GM19467 (cell line): Measurements from ENCODE around the gene PEX5L.

Source experiments
- ATAC-seq: cut with Tn5 transposase; IDR thresholded peaks from one replicate; pipeline ENCODE4 v1.9.1; 2021; ENCODE audit warnings: mild to moderate bottlenecking, moderate library complexity; ENCODE audit not compliant: unreplicated experiment

Gene PEX5L

DNA sequence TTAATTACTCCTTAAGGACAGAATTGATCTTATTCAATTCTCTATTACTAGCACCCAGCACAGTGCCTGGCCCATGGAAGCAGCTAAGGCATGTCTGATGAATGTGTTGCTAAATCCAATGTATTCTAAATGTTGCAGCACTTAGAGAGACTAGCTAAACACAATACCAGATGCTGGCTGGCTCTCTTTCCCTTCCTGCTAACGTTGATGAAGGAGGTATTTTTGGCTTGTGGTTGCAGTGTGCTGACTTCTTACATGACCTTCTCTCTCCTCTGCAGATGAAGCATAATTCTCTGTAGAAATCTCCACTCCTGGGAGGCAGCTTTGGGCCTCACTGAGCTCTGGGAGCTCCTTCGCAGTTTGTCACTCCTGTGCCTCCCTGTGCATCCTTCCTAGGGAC lies 183.6 kb downstream of the PEX5L start:
- ATAC-seq, result no peak

GRCh38 chr3:179852142-179852905 lies 184.4 kb downstream of the PEX5L start:
- ATAC-seq, result no peak

DNA sequence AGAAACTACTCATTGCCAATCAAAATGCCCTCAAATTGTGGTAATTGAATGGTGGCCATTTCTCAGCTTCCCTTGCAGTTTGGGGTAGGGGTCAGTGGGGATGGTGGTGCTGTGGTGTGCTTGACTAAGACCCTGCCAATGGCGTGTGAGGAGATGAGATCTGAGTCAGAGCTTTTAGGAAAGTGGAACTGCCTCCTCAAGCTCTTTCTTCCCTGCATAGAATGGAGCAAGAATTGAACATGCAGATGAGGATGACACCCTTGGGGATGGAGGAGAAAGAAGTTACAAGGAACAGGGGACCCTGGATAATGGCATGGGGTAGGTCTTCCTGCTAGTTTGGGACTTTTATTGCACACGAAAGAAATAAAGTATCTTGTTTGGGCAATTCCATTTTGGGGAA lies 188.0 kb downstream of the PEX5L start:
- ATAC-seq, result no peak

DNA sequence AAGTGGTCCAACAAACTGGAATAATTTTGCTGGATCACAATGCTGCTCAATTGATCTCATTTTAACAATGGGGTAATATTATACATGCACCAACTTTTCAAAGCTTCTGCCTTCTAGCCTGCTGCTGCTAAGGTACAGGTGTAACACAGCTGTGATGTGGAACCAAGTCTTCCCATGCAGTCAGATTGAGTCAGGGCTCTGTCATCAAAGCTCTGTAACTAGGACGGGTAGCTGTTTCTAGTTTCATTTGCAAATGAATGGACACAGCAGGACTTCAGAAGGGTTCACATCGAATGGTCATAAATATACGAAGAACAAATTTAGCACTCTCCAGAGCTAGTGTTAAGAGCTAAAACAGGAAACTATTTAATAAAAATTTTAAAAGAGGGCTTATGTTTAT lies 194.7 kb downstream of the PEX5L start:
- no peak for ATAC-seq

GRCh38 chr3:179840985-179841384 lies 195.8 kb downstream of the PEX5L start:
- no peak for ATAC-seq

- ATAC-seq, result no peak
These were observed 199.4 kb downstream of the PEX5L start for GRCh38 chr3:179837374-179837773.

DNA sequence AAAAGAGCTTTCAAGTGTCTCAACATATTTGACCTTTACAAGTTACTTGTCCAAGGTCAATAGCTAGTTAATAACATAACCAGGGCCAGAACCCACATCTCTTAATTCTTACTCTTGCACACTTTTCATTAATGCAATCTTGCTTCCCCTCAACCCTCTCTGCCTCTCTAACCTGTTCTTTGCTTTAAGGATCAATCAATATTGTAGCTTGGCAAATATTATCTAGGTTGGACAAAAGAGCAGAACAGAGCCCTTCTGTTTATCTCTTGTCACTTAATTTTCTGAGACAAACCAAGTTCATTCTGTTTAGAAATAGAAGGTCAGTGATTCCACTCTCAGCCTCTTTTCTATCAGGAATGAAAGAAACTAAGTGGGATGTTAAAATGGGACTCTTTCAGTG lies 203.4 kb downstream of the PEX5L start:
- no peak for ATAC-seq

- no peak for ATAC-seq
These were observed 204.3 kb downstream of the PEX5L start for GRCh38 chr3:179832333-179832854.

GRCh38 chr3:179829401-179829800 lies 207.3 kb downstream of the PEX5L start:
- no peak for ATAC-seq

DNA sequence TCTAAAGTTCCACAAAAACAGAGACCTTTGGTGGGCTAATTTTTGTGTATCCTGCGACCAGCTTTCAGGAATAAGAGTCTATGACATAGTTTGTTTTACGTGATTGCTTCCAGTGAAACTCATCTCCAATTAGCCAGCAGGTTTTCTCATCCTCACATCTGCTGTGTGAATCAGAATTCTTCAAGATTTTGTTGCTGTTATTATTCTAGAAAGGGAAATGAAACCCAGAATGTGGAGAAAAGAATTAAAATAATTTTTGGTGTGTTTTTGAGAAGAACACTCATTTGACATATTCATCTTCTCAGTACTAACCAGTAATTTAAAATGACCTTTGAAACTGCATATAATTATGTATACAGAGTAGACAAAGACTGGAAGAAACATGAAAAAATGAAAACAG lies 208.0 kb downstream of the PEX5L start:
- ATAC-seq, result no peak

DNA sequence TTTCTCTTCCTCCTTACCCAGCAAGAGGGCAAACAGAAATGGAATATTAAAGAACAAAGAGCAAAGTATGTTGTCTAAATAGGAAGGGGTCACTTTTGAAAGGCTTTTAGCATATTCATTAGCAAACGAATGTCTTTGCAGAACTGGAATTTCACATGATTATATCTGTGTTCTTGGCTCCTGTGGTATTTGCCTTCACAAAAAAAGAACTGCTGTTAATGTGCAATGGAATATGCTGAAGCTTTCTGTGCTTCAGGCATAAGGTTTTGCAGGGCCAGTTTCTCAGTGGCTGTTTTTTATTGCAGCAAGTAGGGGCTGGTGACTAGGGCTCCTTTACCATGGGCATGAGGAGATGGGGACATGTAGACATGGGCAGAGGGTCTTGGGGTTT lies 210.5 kb downstream of the PEX5L start:
- ATAC-seq, result no peak

DNA sequence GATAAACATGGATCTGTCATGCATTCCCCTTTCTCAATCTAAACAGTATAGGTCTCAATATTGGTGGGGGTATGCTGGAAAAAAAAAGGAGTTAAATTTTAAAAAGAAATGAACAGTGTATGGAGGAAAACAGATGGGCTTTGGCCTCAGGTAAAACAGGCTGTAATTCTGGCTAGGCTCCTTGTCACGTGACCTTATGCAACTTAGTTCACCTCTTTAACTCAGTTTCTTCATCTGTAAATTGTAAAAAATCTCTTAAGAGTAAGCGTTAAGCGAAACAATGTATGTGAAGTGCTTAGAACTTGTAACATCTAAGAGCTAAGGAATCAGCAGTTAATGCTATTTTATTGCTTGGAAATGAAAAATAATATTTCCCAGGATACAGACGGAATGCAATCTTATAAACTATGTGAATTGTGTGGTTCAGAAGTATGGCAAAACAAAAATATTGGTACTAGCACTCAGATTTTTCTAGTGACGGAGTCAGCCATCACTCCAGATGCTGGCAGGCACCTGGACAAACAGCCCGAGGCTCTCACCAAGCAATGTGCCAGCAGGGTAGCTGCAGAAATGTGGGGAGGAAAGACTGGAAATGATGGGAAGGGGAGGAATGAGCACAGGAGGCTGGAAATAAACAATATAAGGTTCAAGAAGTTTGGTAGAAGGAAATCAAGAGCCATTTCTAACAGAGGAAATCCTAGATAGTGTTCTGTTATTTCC lies 211.1 kb downstream of the PEX5L start:
- ATAC-seq, result no peak

- ATAC-seq, result no peak
These were observed 214.4 kb downstream of the PEX5L start for GRCh38 chr3:179822296-179822695.

- ATAC-seq, result no peak
These were observed 217.4 kb downstream of the PEX5L start for GRCh38 chr3:179819379-179819778.

DNA sequence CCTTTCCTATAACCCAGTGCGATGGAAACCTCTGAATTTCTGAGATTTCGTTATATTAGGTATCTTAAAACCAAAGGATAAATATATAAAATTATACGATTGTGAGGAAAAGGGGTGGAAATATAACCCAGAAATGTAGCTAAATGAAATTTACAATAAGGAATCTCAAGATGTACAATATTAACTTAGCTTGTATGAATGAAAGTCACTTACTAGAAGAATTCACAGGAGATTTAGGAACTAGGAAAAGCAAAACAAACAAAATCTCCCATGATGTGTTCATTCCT lies 224.7 kb downstream of the PEX5L start:
- ATAC-seq, result no peak

- peak; percentile 88 for ATAC-seq
These were observed 225.2 kb downstream of the PEX5L start for GRCh38 chr3:179811321-179812095.

DNA sequence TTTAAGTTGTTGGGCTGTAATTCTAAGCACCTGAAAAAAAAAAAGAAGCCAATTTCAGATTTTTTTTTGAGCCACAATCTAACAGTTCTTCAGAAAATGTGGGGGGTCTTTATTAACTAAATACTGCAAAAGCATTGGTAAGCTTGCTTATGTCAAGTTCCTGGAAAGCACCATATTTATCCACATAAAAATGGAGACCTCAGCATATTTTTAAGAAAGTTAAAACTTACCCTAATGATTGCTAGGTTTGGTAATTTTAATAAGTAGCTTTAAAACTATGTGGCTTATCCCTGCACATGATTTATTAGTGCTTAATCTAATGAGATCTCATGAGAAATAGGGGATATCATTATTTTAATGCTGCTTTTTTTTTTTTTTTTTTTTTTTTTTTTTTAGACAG lies 227.1 kb downstream of the PEX5L start:
- ATAC-seq, result no peak

DNA sequence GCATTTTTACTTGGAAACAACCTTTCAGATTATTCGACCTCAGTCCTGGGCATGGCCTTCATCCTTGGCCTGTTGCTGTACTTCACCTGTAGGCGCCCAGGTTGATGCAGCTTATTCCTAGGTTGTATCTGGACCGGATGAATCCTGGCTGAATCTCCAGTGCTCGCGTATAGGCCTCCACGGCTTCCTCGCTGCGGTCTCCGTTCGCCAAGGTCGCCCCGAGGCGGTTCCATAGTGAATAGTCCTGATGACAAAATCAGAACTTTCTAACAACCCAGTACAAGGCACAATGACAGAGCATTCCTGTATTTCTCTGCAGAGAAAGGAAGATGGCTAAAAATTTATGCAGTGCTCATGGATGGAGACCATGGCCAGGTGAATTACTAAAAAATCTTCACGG lies 229.1 kb downstream of the PEX5L start:
- no peak for ATAC-seq

GRCh38 chr3:179806177-179806576 lies 230.6 kb downstream of the PEX5L start:
- ATAC-seq, result no peak

- ATAC-seq, result no peak
These were observed 234.9 kb downstream of the PEX5L start for GRCh38 chr3:179801856-179802255.

DNA sequence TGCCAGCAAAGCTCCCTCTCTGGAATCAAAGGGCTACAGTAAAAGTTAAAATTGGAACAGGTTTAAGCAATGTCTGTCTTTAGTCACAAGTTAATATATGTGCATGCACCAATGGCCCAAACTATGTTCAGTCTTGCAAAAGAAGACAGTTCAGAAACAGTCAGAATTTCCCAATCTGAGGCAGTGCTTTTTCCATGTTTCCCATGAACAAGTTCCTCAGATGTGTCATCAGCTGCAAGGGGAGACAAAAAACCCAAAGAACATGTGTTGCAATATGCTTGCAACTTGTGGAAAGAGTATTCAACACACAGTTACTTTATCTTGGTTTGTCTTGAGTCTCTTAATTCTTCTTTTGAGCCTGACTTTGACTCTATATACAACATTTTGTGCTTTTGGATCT lies 235.5 kb downstream of the PEX5L start:
- no peak for ATAC-seq

DNA sequence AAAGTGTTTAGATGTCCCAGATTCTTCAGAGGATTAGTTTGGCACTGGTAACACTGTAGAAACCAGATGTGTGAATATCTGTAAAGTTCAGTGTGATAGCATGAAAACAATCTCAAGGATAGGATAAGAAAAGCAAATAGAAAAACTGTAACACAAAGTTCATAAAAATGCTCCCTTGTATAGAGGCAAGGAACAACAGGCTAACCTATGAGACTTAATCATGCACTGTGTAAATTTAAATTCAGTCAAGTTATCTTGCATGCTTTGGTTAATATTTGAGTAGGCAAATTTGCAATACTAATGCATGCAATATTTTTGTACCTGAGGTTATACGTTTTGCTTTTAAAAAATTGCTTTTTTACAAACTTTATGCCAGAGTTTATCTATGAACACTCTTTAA lies 239.5 kb downstream of the PEX5L start:
- no peak for ATAC-seq
